Spleen (tissue), 7 donors: ENCODE measurements around the gene GALNT7.

Experiments used
- CTCF ChIP-seq, 11 experiments: fragments of 200-600 bp in 7 of 11; fragments of 450-650 bp in 4 of 11; sonication (generic) in 4 of 11; IDR thresholded peaks in 8 of 11; conservative IDR thresholded peaks in 3 of 11; 1 replicate in 7 of 11; 2 replicates in 4 of 11; pipeline versions ENCODE4 v1.4.0 to v1.8.0; 2016 to 2021; ENCODE audit warnings: antibody characterized with exemption in 11 of 11, inconsistent platforms in 4 of 11, mild to moderate bottlenecking in 1 of 11
- POLR2A ChIP-seq, 3 donors: fragments of 450-650 bp; IDR thresholded peaks; one replicate each; pipeline ENCODE4 v1.5.1; 2017; ENCODE audit warnings: antibody characterized with exemption in 3 of 3, mild to moderate bottlenecking in 1 of 3
- POLR2AphosphoS5 ChIP-seq, 3 donors: sonication (generic); formaldehyde crosslinking; IDR thresholded peaks; one replicate each; pipeline ENCODE4 v1.5.1; 2017; ENCODE audit warnings: antibody characterized with exemption in 3 of 3
- donor health status: DM: no; HTN: no; CAD: no; lungs with moderate emphysema.
- donor health status: DM: no; HTN: no; CAD: no.
- donor health status: DM: no; HTN: no; CAD: no.

- no peak for TF ChIP-seq CTCF (IDR thresholded peaks at IDR 0.05 in 8 of 11, conservative IDR thresholded peaks at IDR 0.05 in 3 of 11)
- TF ChIP-seq POLR2A (IDR thresholded peaks at IDR 0.05), result no peak
- TF ChIP-seq POLR2AphosphoS5 (IDR thresholded peaks at IDR 0.05), result no peak
Observed at GRCh38 chr4:173248690-173249089, 80.1 kb downstream of the GALNT7 start.
